H1 (cell line): ENCODE measurements around the gene CAMTA1. TPM values are rescaled to one million over a fixed set of nuclear protein-coding genes. Genes with fewer than 3 reads are reported as not detected.

Source experiments
- GTF2F1 ChIP-seq: IDR thresholded peaks from 2 replicates; pipeline ENCODE4 v1.6.1; 2012; ENCODE audit warnings: low read depth, low read length, improper control_type of control experiment, borderline replicate concordance
- KDM1A ChIP-seq: fragments of 200-600, 300-600 bp; sonication (generic); IDR thresholded peaks from 2 replicates; pipeline ENCODE4 v1.7.1; 2016; ENCODE audit warnings: mild to moderate bottlenecking, low read length, borderline replicate concordance
- NRF1 ChIP-seq: IDR thresholded peaks from 2 replicates; pipeline ENCODE4 v1.6.1; 2011; ENCODE audit warnings: mild to moderate bottlenecking, low read depth, low read length, improper control_type of control experiment
- RAD21 ChIP-seq, 2 experiments: IDR thresholded peaks in 1 of 2; conservative IDR thresholded peaks in 1 of 2; 2 replicates each; pipeline ENCODE4 v1.6.1; 2011; ENCODE audit warnings: low read depth in 2 of 2, low read length in 2 of 2, improper control_type of control experiment in 1 of 2, inconsistent platforms in 1 of 2, mild to moderate bottlenecking in 1 of 2, moderate library complexity in 1 of 2
- TAF7 ChIP-seq: optimal IDR thresholded peaks from 2 replicates; pipeline ENCODE3; 2011; ENCODE audit warnings: low read depth, mild to moderate bottlenecking, inconsistent platforms, low read length, moderate library complexity, borderline replicate concordance
- TCF12 ChIP-seq: IDR thresholded peaks from 2 replicates; pipeline ENCODE4 v1.6.1; 2011; ENCODE audit warnings: low read depth, mild to moderate bottlenecking, low read length
- polyA plus RNA-seq, 7 experiments: library from polyadenylated mRNA; depleted of rRNA in 3 of 7; stranded (reverse) in 5 of 7; unstranded in 2 of 7; fragments of >200 nt in 5 of 7; fragments of 200-250 nt in 2 of 7; gene quantifications; 1 replicate in 5 of 7; 2 replicates in 1 of 7; 4 replicates in 1 of 7; pipeline versions ENCODE4 v1.2.1 to v1.2.3, GENCODE V29; 2011 to 2013; ENCODE audit warnings: missing spikeins in 2 of 7, mixed read lengths in 2 of 7
- total RNA-seq: library from RNA; stranded (reverse); fragmentation: NEBNext Ultra II Directional; extraction: Animal tissue kit (Norgen Biotek cat#: 25700); gene quantifications from 2 replicates; pipeline ENCODE4 v1.2.1, GENCODE V29; 2021
- TF ChIP-seq, protein P1 (sequence below): fragments of 300-600 bp; sonication (generic); IDR thresholded peaks from 2 replicates; pipeline ENCODE4 v1.7.1; 2012; ENCODE audit warnings: low read length, moderate library complexity, mild to moderate bottlenecking, inconsistent platforms; ENCODE audit not compliant: insufficient replicate concordance

CAMTA1 gene
- total and polyA plus RNA-seq, 2 of the 8 experiments (the other 6 are each of a cell fraction or from before 2014, with no cell fraction given) = 65.0 to 119 TPM

DNA sequence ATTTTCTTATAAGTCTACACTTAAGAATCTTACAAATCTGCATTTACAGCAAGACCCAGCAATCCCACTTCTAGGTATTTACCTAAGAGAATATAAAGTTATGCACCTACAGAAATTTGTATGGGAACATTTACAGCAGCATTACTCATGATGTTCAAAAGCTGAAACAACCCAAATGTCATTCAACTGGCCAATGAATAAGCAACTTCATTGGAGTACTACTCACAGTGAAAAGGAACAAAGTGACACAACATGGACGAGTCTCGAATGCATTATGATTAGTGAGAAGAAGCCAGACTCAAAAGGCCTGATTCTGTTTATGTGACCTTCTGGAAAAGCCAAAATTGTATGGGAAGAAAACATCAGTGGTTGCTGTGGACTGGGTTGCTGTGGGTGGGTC, 116.9 kb downstream of the CAMTA1 start (continued):
- TF ChIP-seq, protein P1, sequence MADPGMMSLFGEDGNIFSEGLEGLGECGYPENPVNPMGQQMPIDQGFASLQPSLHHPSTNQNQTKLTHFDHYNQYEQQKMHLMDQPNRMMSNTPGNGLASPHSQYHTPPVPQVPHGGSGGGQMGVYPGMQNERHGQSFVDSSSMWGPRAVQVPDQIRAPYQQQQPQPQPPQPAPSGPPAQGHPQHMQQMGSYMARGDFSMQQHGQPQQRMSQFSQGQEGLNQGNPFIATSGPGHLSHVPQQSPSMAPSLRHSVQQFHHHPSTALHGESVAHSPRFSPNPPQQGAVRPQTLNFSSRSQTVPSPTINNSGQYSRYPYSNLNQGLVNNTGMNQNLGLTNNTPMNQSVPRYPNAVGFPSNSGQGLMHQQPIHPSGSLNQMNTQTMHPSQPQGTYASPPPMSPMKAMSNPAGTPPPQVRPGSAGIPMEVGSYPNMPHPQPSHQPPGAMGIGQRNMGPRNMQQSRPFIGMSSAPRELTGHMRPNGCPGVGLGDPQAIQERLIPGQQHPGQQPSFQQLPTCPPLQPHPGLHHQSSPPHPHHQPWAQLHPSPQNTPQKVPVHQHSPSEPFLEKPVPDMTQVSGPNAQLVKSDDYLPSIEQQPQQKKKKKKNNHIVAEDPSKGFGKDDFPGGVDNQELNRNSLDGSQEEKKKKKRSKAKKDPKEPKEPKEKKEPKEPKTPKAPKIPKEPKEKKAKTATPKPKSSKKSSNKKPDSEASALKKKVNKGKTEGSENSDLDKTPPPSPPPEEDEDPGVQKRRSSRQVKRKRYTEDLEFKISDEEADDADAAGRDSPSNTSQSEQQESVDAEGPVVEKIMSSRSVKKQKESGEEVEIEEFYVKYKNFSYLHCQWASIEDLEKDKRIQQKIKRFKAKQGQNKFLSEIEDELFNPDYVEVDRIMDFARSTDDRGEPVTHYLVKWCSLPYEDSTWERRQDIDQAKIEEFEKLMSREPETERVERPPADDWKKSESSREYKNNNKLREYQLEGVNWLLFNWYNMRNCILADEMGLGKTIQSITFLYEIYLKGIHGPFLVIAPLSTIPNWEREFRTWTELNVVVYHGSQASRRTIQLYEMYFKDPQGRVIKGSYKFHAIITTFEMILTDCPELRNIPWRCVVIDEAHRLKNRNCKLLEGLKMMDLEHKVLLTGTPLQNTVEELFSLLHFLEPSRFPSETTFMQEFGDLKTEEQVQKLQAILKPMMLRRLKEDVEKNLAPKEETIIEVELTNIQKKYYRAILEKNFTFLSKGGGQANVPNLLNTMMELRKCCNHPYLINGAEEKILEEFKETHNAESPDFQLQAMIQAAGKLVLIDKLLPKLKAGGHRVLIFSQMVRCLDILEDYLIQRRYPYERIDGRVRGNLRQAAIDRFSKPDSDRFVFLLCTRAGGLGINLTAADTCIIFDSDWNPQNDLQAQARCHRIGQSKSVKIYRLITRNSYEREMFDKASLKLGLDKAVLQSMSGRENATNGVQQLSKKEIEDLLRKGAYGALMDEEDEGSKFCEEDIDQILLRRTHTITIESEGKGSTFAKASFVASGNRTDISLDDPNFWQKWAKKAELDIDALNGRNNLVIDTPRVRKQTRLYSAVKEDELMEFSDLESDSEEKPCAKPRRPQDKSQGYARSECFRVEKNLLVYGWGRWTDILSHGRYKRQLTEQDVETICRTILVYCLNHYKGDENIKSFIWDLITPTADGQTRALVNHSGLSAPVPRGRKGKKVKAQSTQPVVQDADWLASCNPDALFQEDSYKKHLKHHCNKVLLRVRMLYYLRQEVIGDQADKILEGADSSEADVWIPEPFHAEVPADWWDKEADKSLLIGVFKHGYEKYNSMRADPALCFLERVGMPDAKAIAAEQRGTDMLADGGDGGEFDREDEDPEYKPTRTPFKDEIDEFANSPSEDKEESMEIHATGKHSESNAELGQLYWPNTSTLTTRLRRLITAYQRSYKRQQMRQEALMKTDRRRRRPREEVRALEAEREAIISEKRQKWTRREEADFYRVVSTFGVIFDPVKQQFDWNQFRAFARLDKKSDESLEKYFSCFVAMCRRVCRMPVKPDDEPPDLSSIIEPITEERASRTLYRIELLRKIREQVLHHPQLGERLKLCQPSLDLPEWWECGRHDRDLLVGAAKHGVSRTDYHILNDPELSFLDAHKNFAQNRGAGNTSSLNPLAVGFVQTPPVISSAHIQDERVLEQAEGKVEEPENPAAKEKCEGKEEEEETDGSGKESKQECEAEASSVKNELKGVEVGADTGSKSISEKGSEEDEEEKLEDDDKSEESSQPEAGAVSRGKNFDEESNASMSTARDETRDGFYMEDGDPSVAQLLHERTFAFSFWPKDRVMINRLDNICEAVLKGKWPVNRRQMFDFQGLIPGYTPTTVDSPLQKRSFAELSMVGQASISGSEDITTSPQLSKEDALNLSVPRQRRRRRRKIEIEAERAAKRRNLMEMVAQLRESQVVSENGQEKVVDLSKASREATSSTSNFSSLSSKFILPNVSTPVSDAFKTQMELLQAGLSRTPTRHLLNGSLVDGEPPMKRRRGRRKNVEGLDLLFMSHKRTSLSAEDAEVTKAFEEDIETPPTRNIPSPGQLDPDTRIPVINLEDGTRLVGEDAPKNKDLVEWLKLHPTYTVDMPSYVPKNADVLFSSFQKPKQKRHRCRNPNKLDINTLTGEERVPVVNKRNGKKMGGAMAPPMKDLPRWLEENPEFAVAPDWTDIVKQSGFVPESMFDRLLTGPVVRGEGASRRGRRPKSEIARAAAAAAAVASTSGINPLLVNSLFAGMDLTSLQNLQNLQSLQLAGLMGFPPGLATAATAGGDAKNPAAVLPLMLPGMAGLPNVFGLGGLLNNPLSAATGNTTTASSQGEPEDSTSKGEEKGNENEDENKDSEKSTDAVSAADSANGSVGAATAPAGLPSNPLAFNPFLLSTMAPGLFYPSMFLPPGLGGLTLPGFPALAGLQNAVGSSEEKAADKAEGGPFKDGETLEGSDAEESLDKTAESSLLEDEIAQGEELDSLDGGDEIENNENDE = no peak
- TF ChIP-seq TCF12 (no peak), TAF7 (no peak), RAD21 (IDR thresholded peaks at IDR 0.05 in 1 of 2, conservative IDR thresholded peaks at IDR 0.05 in 1 of 2; ENCODE audit: low read depth in 2 of 2, low read length in 2 of 2) (no peak), GTF2F1 (no peak), KDM1A (no peak), NRF1 (no peak)
